Smooth muscle cell (in vitro differentiated cells): Measurements from ENCODE around the gene OOSP1. TPM values are rescaled to one million over a fixed set of nuclear protein-coding genes. Genes with fewer than 3 reads are reported as not detected.

Experiments
- DNase-seq: peaks from one replicate; lab custom pipeline; 2025; ENCODE audit not compliant: unreplicated experiment; lab: John Stamatoyannopoulos, UW
- H2AFZ ChIP-seq: fragments of 200-600 bp; sonication (generic); 2 replicates; pipeline ENCODE4 v1.6.0; 2016; ENCODE audit warnings: antibody characterized with exemption, low read depth, mild to moderate bottlenecking
- H3F3A ChIP-seq: fragments of 200-600 bp; sonication (generic); 2 replicates; pipeline ENCODE4 v1.6.0; 2017; ENCODE audit warnings: antibody characterized with exemption, low read depth
- H3K27ac ChIP-seq: fragments of 200-600 bp; sonication (generic); 2 replicates; pipeline ENCODE4 v1.5.1; 2016; ENCODE audit warnings: low read depth, mild to moderate bottlenecking
- H3K27me3 ChIP-seq: fragments of 200-600 bp; sonication (generic); 2 replicates; pipeline ENCODE4 v1.6.1; 2016; ENCODE audit warnings: low read depth, mild to moderate bottlenecking
- H3K36me3 ChIP-seq: fragments of 200-600 bp; sonication (generic); 2 replicates; pipeline ENCODE4 v1.5.1; 2016; ENCODE audit warnings: low read depth
- H3K4me1 ChIP-seq: fragments of 200-600 bp; sonication (generic); 2 replicates; pipeline ENCODE4 v1.5.1; 2016; ENCODE audit warnings: low read depth
- H3K4me2 ChIP-seq: fragments of 200-600 bp; sonication (generic); 2 replicates; pipeline ENCODE4 v1.6.0; 2016; ENCODE audit warnings: mild to moderate bottlenecking
- H3K4me3 ChIP-seq: fragments of 200-600 bp; sonication (generic); 2 replicates; pipeline ENCODE4 v1.5.1; 2016; ENCODE audit warnings: mild to moderate bottlenecking
- H3K79me2 ChIP-seq: fragments of 200-600 bp; sonication (generic); 2 replicates; pipeline ENCODE4 v1.6.0; 2016; ENCODE audit warnings: low read depth, mild to moderate bottlenecking
- H3K9ac ChIP-seq: fragments of 200-600 bp; sonication (generic); 2 replicates; pipeline ENCODE4 v1.6.0; 2016; ENCODE audit warnings: low read depth
- H3K9me3 ChIP-seq: fragments of 200-600 bp; sonication (generic); replicated peaks from 2 replicates; pipeline ENCODE4 v1.5.1; 2016; ENCODE audit warnings: low read depth
- H4K20me1 ChIP-seq: fragments of 200-600 bp; sonication (generic); 2 replicates; pipeline ENCODE4 v1.6.0; 2016; ENCODE audit warnings: low read depth
- WGBS: methylation state at CpG from one replicate; pipeline ENCODE4 v1.1.7; 2016; ENCODE audit warnings: low lambda C conversion rate; 5-methylcytosine and 5-hydroxymethylcytosine counted together
- polyA plus RNA-seq: library from polyadenylated mRNA; unstranded; fragments of >200 nt; fragmentation: Nextera tagmentation; extraction: Ambion mirVana; gene quantifications from 2 replicates; pipeline ENCODE4 v1.2.1, GENCODE V29; 2016
- total RNA-seq: library from RNA; depleted of rRNA; stranded (reverse); fragments of >200 nt; gene quantifications from 2 replicates; pipeline ENCODE4 v1.2.3, GENCODE V29; 2014
- TF ChIP-seq, protein P1 (sequence below): fragments of 200-600 bp; sonication (generic); IDR thresholded peaks from 2 replicates; pipeline ENCODE4 v1.5.1; 2017; ENCODE audit warnings: borderline replicate concordance, mild to moderate bottlenecking, antibody characterized with exemption; ENCODE audit not compliant: insufficient read depth, poor library complexity, severe bottlenecking

Gene OOSP1
- total and polyA plus RNA-seq, 2 experiments from 2014 or later = not detected

GRCh38 chr11:59941091-59941490 is 2.9 kb downstream of the OOSP1 start:
- TF ChIP-seq, protein P1, sequence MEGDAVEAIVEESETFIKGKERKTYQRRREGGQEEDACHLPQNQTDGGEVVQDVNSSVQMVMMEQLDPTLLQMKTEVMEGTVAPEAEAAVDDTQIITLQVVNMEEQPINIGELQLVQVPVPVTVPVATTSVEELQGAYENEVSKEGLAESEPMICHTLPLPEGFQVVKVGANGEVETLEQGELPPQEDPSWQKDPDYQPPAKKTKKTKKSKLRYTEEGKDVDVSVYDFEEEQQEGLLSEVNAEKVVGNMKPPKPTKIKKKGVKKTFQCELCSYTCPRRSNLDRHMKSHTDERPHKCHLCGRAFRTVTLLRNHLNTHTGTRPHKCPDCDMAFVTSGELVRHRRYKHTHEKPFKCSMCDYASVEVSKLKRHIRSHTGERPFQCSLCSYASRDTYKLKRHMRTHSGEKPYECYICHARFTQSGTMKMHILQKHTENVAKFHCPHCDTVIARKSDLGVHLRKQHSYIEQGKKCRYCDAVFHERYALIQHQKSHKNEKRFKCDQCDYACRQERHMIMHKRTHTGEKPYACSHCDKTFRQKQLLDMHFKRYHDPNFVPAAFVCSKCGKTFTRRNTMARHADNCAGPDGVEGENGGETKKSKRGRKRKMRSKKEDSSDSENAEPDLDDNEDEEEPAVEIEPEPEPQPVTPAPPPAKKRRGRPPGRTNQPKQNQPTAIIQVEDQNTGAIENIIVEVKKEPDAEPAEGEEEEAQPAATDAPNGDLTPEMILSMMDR = no peak
- no peak for DNase-seq
- Histone ChIP-seq H3F3A (no peaks in the 10 kb centered on the region), H2AFZ (no peak overlapping the region), H3K79me2 (no peaks in the 10 kb centered on the region), H3K36me3 (no peaks in the 10 kb centered on the region), H3K9ac (no peak overlapping the region), H3K4me1 (no peaks in the 10 kb centered on the region), H4K20me1 (no peaks in the 10 kb centered on the region), H3K9me3 (no peaks in the 10 kb centered on the region), H3K27ac (no peak overlapping the region), H3K27me3 (no peaks in the 10 kb centered on the region), H3K4me2 (no peak overlapping the region), H3K4me3 (no peak overlapping the region)
- WGBS = 90% methylated on average over 4 of the region's 4 CpGs

GRCh38 chr11:59943997-59944714 is 5.9 kb downstream of the OOSP1 start:
- no peaks in the 10 kb centered on the region for H3K36me3 ChIP-seq
- no peaks in the 10 kb centered on the region for H4K20me1 ChIP-seq
- no peaks in the 10 kb centered on the region for H3K79me2 ChIP-seq
- H2AFZ ChIP-seq = no peak overlapping the region
- no peaks in the 10 kb centered on the region for H3K27me3 ChIP-seq
- H3K4me1 ChIP-seq = no peaks in the 10 kb centered on the region
- H3F3A ChIP-seq = no peaks in the 10 kb centered on the region
- 84% methylated on average over 3 of the region's 3 CpGs for WGBS
- no peak overlapping the region for H3K9ac ChIP-seq
- H3K4me3 ChIP-seq = no peak overlapping the region
- H3K27ac ChIP-seq = no peak overlapping the region
- no peak for DNase-seq
- TF ChIP-seq, protein P1 = no peak
- H3K9me3 ChIP-seq = no peaks in the 10 kb centered on the region
- H3K4me2 ChIP-seq = no peak overlapping the region

DNA sequence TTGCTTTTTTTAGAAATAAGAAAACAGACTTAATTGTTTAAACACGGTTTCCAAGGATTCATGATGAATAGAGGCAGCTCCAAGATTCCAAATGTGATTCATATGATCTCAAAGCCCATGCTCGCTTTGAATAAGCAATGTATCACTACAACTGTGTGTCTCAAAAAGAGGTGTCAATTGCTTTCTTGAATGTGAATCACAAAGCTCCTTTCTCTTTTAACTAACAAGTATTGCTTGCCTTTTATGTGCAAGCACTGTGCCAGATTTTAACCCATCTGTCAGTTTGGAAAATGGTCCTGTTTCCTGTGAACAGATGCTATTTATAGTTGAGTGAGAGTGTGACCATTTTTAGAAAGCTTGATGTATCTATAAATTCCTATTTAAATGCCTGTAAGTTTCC is 6.5 kb downstream of the OOSP1 start:
- no peaks in the 10 kb centered on the region for H3K9me3 ChIP-seq
- WGBS = 72% methylated on average over 2 of the region's 2 CpGs
- H3K4me2 ChIP-seq = no peak overlapping the region
- H2AFZ ChIP-seq = no peak overlapping the region
- no peaks in the 10 kb centered on the region for H4K20me1 ChIP-seq
- H3K79me2 ChIP-seq = no peaks in the 10 kb centered on the region
- H3F3A ChIP-seq = no peaks in the 10 kb centered on the region
- H3K27ac ChIP-seq = no peak overlapping the region
- H3K9ac ChIP-seq = no peak overlapping the region
- TF ChIP-seq, protein P1 = no peak
- no peak overlapping the region for H3K4me3 ChIP-seq
- no peak for DNase-seq
- no peaks in the 10 kb centered on the region for H3K4me1 ChIP-seq
- no peaks in the 10 kb centered on the region for H3K36me3 ChIP-seq
- H3K27me3 ChIP-seq = no peaks in the 10 kb centered on the region
